ENCODE measurements around the gene LRP1B. TPM values are rescaled to one million over a fixed set of nuclear protein-coding genes. Genes with fewer than 3 reads are reported as not detected.

LRP1B gene
- total RNA-seq, 2 donors from 2014 or later = 0.79 to 1.8 TPM

DNA sequence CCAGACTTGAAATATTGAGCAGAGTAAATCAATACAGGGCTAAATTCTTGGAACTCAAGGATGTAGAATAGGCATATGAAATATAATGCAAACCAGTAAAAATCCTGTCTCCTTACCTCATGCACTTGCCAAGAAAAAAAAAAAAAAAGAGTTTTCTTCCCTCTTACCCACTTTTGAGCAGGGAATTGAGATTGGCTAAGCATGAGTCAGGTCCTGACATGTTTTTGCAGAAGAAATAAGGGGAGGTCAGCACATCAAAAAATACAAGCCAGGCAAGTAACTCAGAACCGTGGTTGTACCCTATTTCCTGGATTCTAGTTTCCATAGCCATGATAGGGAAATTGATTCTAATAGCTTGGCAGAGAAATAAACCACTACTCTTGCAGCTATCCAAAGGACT, 1526.7 kb downstream of the LRP1B start:
- H3K9ac ChIP-seq (ENCODE audit: extremely low read depth, low read length, poor library complexity, severe bottlenecking) = no peak overlapping the region
- no peak overlapping the region for H3K4me3 ChIP-seq (ENCODE audit: low read length)
- no peaks in the 10 kb centered on the region for H3K9me3 ChIP-seq (ENCODE audit: control insufficient read depth, low read length)
- 50 to 57% methylated on average over 1 of the region's 1 CpG for WGBS, 2 experiments (ENCODE audit: insufficient coverage in 1 of 2, insufficient read length in 1 of 2)
- no peaks in the 10 kb centered on the region for H3K27me3 Mint-ChIP-seq (ENCODE audit: insufficient read depth)
- TF ChIP-seq CTCF (conservative IDR thresholded peaks at IDR 0.05) = no peak
- H3K4me1 Mint-ChIP-seq = peaks cover 7% of the 10 kb centered on the region
- no peaks in the 10 kb centered on the region for H3K27me3 ChIP-seq (ENCODE audit: control insufficient read depth, insufficient read depth, low read length, poor library complexity, severe bottlenecking)
- no peaks in the 10 kb centered on the region for H3K4me1 ChIP-seq (ENCODE audit: control insufficient read depth, insufficient read depth, low read length)
- no peak for DNase-seq
- no peak overlapping the region for H3K27ac ChIP-seq (ENCODE audit: low read depth, low read length)
- H3K36me3 ChIP-seq (ENCODE audit: control insufficient read depth, insufficient read depth, low read length) = no peaks in the 10 kb centered on the region
- H3K36me3 Mint-ChIP-seq (ENCODE audit: low read depth) = no peaks in the 10 kb centered on the region
- no peaks in the 10 kb centered on the region for H3K9me3 Mint-ChIP-seq
- no peak overlapping the region for H3K4me3 Mint-ChIP-seq
- H3K27ac Mint-ChIP-seq = no peak overlapping the region

GRCh38 chr2:140603416-140603815, 1527.4 kb downstream of the LRP1B start:
- Mint-ChIP-seq H3K27ac (no peak overlapping the region), H3K9me3 (no peaks in the 10 kb centered on the region), H3K4me1 (peaks cover 3% of the 10 kb centered on the region), H3K36me3 (ENCODE audit: low read depth) (no peaks in the 10 kb centered on the region), H3K27me3 (ENCODE audit: insufficient read depth) (no peaks in the 10 kb centered on the region), H3K4me3 (no peak overlapping the region)
- no peak overlapping the region for H3K27ac ChIP-seq (ENCODE audit: low read depth, low read length)
- DNase-seq = no peak
- TF ChIP-seq CTCF (conservative IDR thresholded peaks at IDR 0.05) = no peak
- H3K9me3 ChIP-seq (ENCODE audit: control insufficient read depth, low read length) = no peaks in the 10 kb centered on the region
- H3K36me3 ChIP-seq (ENCODE audit: control insufficient read depth, insufficient read depth, low read length) = no peaks in the 10 kb centered on the region
- H3K4me3 ChIP-seq (ENCODE audit: low read length) = no peak overlapping the region
- 98 to 100% methylated on average over 3 to 4 of the region's 4 CpGs for WGBS, 2 experiments (ENCODE audit: insufficient coverage in 1 of 2, insufficient read length in 1 of 2)
- no peaks in the 10 kb centered on the region for H3K4me1 ChIP-seq (ENCODE audit: control insufficient read depth, insufficient read depth, low read length)
- no peak overlapping the region for H3K9ac ChIP-seq (ENCODE audit: extremely low read depth, low read length, poor library complexity, severe bottlenecking)
- no peaks in the 10 kb centered on the region for H3K27me3 ChIP-seq (ENCODE audit: control insufficient read depth, insufficient read depth, low read length, poor library complexity, severe bottlenecking)

- no peak overlapping the region for H3K4me3 ChIP-seq (ENCODE audit: low read length)
- Mint-ChIP-seq H3K4me1 (no peaks in the 10 kb centered on the region), H3K36me3 (ENCODE audit: low read depth) (no peaks in the 10 kb centered on the region), H3K9me3 (no peaks in the 10 kb centered on the region), H3K27me3 (ENCODE audit: insufficient read depth) (no peaks in the 10 kb centered on the region), H3K4me3 (no peak overlapping the region), H3K27ac (no peak overlapping the region)
- H3K9ac ChIP-seq (ENCODE audit: extremely low read depth, low read length, poor library complexity, severe bottlenecking) = no peak overlapping the region
- 90% methylated on average over 3 of the region's 3 CpGs; no CpG with 5 or more reads in 1 of the 2 experiments for WGBS, 2 experiments (ENCODE audit: insufficient coverage in 1 of 2, insufficient read length in 1 of 2)
- H3K27ac ChIP-seq (ENCODE audit: low read depth, low read length) = no peak overlapping the region
- H3K36me3 ChIP-seq (ENCODE audit: control insufficient read depth, insufficient read depth, low read length) = no peaks in the 10 kb centered on the region
- H3K9me3 ChIP-seq (ENCODE audit: control insufficient read depth, low read length) = no peaks in the 10 kb centered on the region
- no peaks in the 10 kb centered on the region for H3K4me1 ChIP-seq (ENCODE audit: control insufficient read depth, insufficient read depth, low read length)
- TF ChIP-seq CTCF (conservative IDR thresholded peaks at IDR 0.05) = no peak
- H3K27me3 ChIP-seq (ENCODE audit: control insufficient read depth, insufficient read depth, low read length, poor library complexity, severe bottlenecking) = no peaks in the 10 kb centered on the region
- no peak for DNase-seq
Measured at GRCh38 chr2:140601801-140602200, 1529.0 kb downstream of the LRP1B start.
